ENCODE data around the gene CFH.

- no peak for TF ChIP-seq CTCF (IDR thresholded peaks at IDR 0.05)
- TF ChIP-seq POLR2AphosphoS5 (IDR thresholded peaks at IDR 0.05): no peak
Observed at GRCh38 chr1:196774175-196774574, 122.3 kb downstream of the CFH start.

Measured in prostate gland (tissue), 2 donors.